HEK293 (cell line): Measurements from ENCODE around the gene RBM17.

ENCODE experiments used
- CTCF ChIA-PET: fragments of 350-600 bp; formaldehyde crosslinking; extraction: SDS; loops from one replicate; lab custom pipeline; 2021; ENCODE audit warnings: antibody characterized with exemption; lab: Yijun Ruan, JAX
- POLR2A ChIA-PET: fragments of 300-600 bp; formaldehyde crosslinking; extraction: SDS; loops from one replicate; lab custom pipeline; 2020; ENCODE audit warnings: antibody characterized with exemption, inconsistent platforms; lab: Yijun Ruan, JAX
- H3K27ac ChIP-seq: fragments of 200-500 bp; sonication (Bioruptor generic); 2 replicates; pipeline ENCODE4 v1.5.1; 2014; ENCODE audit warnings: low read depth, low read length, control low read depth, inconsistent platforms; ENCODE audit errors: extremely low read depth
- H3K36me3 ChIP-seq, 2 experiments: fragments of 200-500 bp in 1 of 2; sonication (Bioruptor generic) in 1 of 2; 1 replicate in 1 of 2; 2 replicates in 1 of 2; pipeline ENCODE4 v1.5.1; 2014 to 2017; ENCODE audit warnings: inconsistent platforms in 2 of 2, low read length in 2 of 2; ENCODE audit not compliant: control insufficient read depth in 2 of 2, insufficient read depth in 1 of 2
- H3K4me1 ChIP-seq: fragments of 200-500 bp; sonication (Bioruptor generic); 2 replicates; pipeline ENCODE4 v1.5.1; 2014; ENCODE audit warnings: mild to moderate bottlenecking, low read length, inconsistent platforms; ENCODE audit not compliant: control insufficient read depth, insufficient read depth
- H3K4me3 ChIP-seq: 2 replicates; pipeline ENCODE4 v1.5.1; 2011; ENCODE audit warnings: low read depth, mild to moderate bottlenecking, control low read depth, low read length, moderate library complexity
- H3K9me3 ChIP-seq: fragments of 200-500 bp; sonication (Bioruptor generic); 2 replicates; pipeline ENCODE4 v1.5.1; 2014; ENCODE audit warnings: low read depth, low read length, inconsistent platforms; ENCODE audit not compliant: control insufficient read depth, insufficient read depth
- FEZF1 ChIP-seq: fragments of 450-650 bp; formaldehyde crosslinking; IDR thresholded peaks from 2 replicates; pipeline ENCODE4 v1.5.1; 2016; ENCODE audit warnings: missing biosample characterization, missing genetic modification characterization
- GFI1B ChIP-seq: fragments of 450-650 bp; formaldehyde crosslinking; IDR thresholded peaks from 2 replicates; pipeline ENCODE4 v1.5.1; 2016; ENCODE audit warnings: missing biosample characterization, missing genetic modification characterization
- KLF8 ChIP-seq: fragments of 450-650 bp; formaldehyde crosslinking; IDR thresholded peaks from 2 replicates; pipeline ENCODE4 v1.5.1; 2016; ENCODE audit warnings: missing biosample characterization, missing genetic modification characterization
- RBAK ChIP-seq: fragments of 450-650 bp; formaldehyde crosslinking; IDR thresholded peaks from 2 replicates; pipeline ENCODE4 v1.5.1; 2016; ENCODE audit warnings: missing biosample characterization, missing genetic modification characterization
- SCRT1 ChIP-seq: fragments of 450-650 bp; formaldehyde crosslinking; IDR thresholded peaks from 2 replicates; pipeline ENCODE4 v1.5.1; 2016; ENCODE audit warnings: missing biosample characterization, missing genetic modification characterization, borderline replicate concordance
- SCRT2 ChIP-seq: fragments of 450-650 bp; formaldehyde crosslinking; IDR thresholded peaks from 2 replicates; pipeline ENCODE4 v1.5.1; 2016; ENCODE audit warnings: missing biosample characterization, missing genetic modification characterization
- YY1 ChIP-seq: fragments of 450-650 bp; formaldehyde crosslinking; IDR thresholded peaks from 2 replicates; pipeline ENCODE4 v1.5.1; 2018; ENCODE audit warnings: missing biosample characterization, missing genetic modification characterization
- ZFP3 ChIP-seq: fragments of 450-650 bp; formaldehyde crosslinking; IDR thresholded peaks from 2 replicates; pipeline ENCODE4 v1.5.1; 2016; ENCODE audit warnings: low read depth, missing biosample characterization, missing genetic modification characterization
- ZIC2 ChIP-seq: fragments of 450-650 bp; formaldehyde crosslinking; IDR thresholded peaks from 2 replicates; pipeline ENCODE4 v1.5.1; 2016; ENCODE audit warnings: missing biosample characterization, missing genetic modification characterization
- ZNF112 ChIP-seq: fragments of 450-650 bp; formaldehyde crosslinking; IDR thresholded peaks from 2 replicates; pipeline ENCODE4 v1.5.0; 2017; ENCODE audit warnings: missing biosample characterization, missing genetic modification characterization
- ZNF140 ChIP-seq: fragments of 450-650 bp; formaldehyde crosslinking; IDR thresholded peaks from 2 replicates; pipeline ENCODE4 v1.5.1; 2016; ENCODE audit warnings: missing biosample characterization, missing genetic modification characterization
- ZNF169 ChIP-seq: fragments of 450-650 bp; formaldehyde crosslinking; IDR thresholded peaks from 2 replicates; pipeline ENCODE4 v1.5.1; 2016; ENCODE audit warnings: missing biosample characterization, missing genetic modification characterization
- ZNF184 ChIP-seq: fragments of 450-650 bp; IDR thresholded peaks from 2 replicates; pipeline ENCODE4 v1.5.1; 2018; ENCODE audit warnings: missing biosample characterization, mild to moderate bottlenecking, missing genetic modification characterization
- ZNF274 ChIP-seq, 2 experiments: fragments of 200-500 bp in 1 of 2; fragments of 450-650 bp in 1 of 2; sonication (Bioruptor generic) in 1 of 2; formaldehyde crosslinking in 1 of 2; IDR thresholded peaks; 2 replicates each; pipeline versions ENCODE4 v1.5.1 to v1.6.1; 2014 to 2016; ENCODE audit warnings: borderline replicate concordance in 1 of 2, inconsistent platforms in 1 of 2, low read length in 1 of 2, missing biosample characterization in 1 of 2, missing genetic modification characterization in 1 of 2
- ZNF335 ChIP-seq: fragments of 450-650 bp; formaldehyde crosslinking; conservative IDR thresholded peaks from 2 replicates; pipeline ENCODE4 v1.5.1; 2016; ENCODE audit warnings: missing biosample characterization, missing genetic modification characterization
- ZNF354C ChIP-seq: fragments of 450-650 bp; formaldehyde crosslinking; IDR thresholded peaks from 2 replicates; pipeline ENCODE4 v1.5.1; 2016; ENCODE audit warnings: missing biosample characterization, missing genetic modification characterization, low read depth, borderline replicate concordance
- ZNF394 ChIP-seq: fragments of 450-650 bp; formaldehyde crosslinking; IDR thresholded peaks from 2 replicates; pipeline ENCODE4 v1.5.1; 2016; ENCODE audit warnings: missing biosample characterization, missing genetic modification characterization, mild to moderate bottlenecking, moderate library complexity, borderline replicate concordance
- ZNF473 ChIP-seq: fragments of 450-650 bp; formaldehyde crosslinking; IDR thresholded peaks from 2 replicates; pipeline ENCODE4 v1.5.1; 2017; ENCODE audit warnings: missing biosample characterization, missing genetic modification characterization
- ZNF501 ChIP-seq: fragments of 450-650 bp; formaldehyde crosslinking; IDR thresholded peaks from 2 replicates; pipeline ENCODE4 v1.5.1; 2016; ENCODE audit warnings: missing biosample characterization, missing genetic modification characterization
- ZNF514 ChIP-seq: fragments of 450-650 bp; formaldehyde crosslinking; IDR thresholded peaks from 2 replicates; pipeline ENCODE4 v1.5.1; 2016; ENCODE audit warnings: missing biosample characterization, missing genetic modification characterization
- ZNF529 ChIP-seq: fragments of 450-650 bp; formaldehyde crosslinking; IDR thresholded peaks from 2 replicates; pipeline ENCODE4 v1.5.1; 2017; ENCODE audit warnings: missing genetic modification characterization, missing biosample characterization; ENCODE audit not compliant: insufficient replicate concordance
- ZNF580 ChIP-seq: fragments of 450-650 bp; formaldehyde crosslinking; IDR thresholded peaks from 2 replicates; pipeline ENCODE4 v1.5.1; 2016; ENCODE audit warnings: missing biosample characterization, missing genetic modification characterization
- ZNF596 ChIP-seq: fragments of 450-650 bp; IDR thresholded peaks from 2 replicates; pipeline ENCODE4 v1.5.0; 2018; ENCODE audit warnings: missing biosample characterization, mild to moderate bottlenecking, missing genetic modification characterization, moderate library complexity
- ZNF645 ChIP-seq: fragments of 450-650 bp; formaldehyde crosslinking; IDR thresholded peaks from 2 replicates; pipeline ENCODE4; 2016; ENCODE audit warnings: missing biosample characterization, missing genetic modification characterization
- ZNF654 ChIP-seq: fragments of 450-650 bp; formaldehyde crosslinking; IDR thresholded peaks from 2 replicates; pipeline ENCODE4 v1.5.1; 2016; ENCODE audit warnings: low read depth, missing biosample characterization, missing genetic modification characterization
- ZNF658 ChIP-seq: fragments of 450-650 bp; formaldehyde crosslinking; IDR thresholded peaks from 2 replicates; pipeline ENCODE4; 2016; ENCODE audit warnings: missing biosample characterization, missing genetic modification characterization
- ZNF837 ChIP-seq: fragments of 450-650 bp; formaldehyde crosslinking; IDR thresholded peaks from 2 replicates; pipeline ENCODE4 v1.5.1; 2016; ENCODE audit warnings: missing biosample characterization, missing genetic modification characterization
- TF ChIP-seq, protein P1 (sequence below): fragments of 450-650 bp; formaldehyde crosslinking; IDR thresholded peaks from 2 replicates; pipeline ENCODE4 v1.5.1; 2016; ENCODE audit warnings: missing biosample characterization, missing genetic modification characterization
- TF ChIP-seq, protein P2 (sequence below): fragments of 450-650 bp; formaldehyde crosslinking; IDR thresholded peaks from 2 replicates; pipeline ENCODE4 v1.5.1; 2016; ENCODE audit warnings: missing biosample characterization, missing genetic modification characterization, borderline replicate concordance

RBM17 gene

GRCh38 chr10:6108631-6109443 lies 20.0 kb downstream of the RBM17 start (continued):
- TF ChIP-seq, protein P1, sequence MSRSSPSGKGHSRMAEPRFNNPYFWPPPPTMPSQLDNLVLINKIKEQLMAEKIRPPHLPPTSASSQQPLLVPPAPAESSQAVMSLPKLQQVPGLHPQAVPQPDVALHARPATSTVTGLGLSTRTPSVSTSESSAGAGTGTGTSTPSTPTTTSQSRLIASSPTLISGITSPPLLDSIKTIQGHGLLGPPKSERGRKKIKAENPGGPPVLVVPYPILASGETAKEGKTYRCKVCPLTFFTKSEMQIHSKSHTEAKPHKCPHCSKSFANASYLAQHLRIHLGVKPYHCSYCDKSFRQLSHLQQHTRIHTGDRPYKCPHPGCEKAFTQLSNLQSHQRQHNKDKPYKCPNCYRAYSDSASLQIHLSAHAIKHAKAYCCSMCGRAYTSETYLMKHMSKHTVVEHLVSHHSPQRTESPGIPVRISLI, result peak; percentile 66; the same call in 1 of the 2 replicates
- TF ChIP-seq ZNF140 (tag by site-specific recombination) (no peak), SCRT2 (tag by site-specific recombination) (peak; percentile 47; the same call in 1 of the 2 replicates), RBAK (no peak), ZNF394 (no peak), FEZF1 (tag by site-specific recombination) (no peak), ZIC2 (tag by site-specific recombination) (0 out of 2 replicates have a peak, but pooled peaks have one; percentile 17), ZFP3 (tag by site-specific recombination) (no peak), ZNF274 (IDR thresholded peaks at IDR 0.05; ENCODE audit: low read length) (no peak), ZNF274 (tag by site-specific recombination; IDR thresholded peaks at IDR 0.05; ENCODE audit: borderline replicate concordance) (no peak), ZNF654 (tag by site-specific recombination) (peak; percentile 89), YY1 (tag by site-specific recombination) (no peak), ZNF169 (no peak), ZNF580 (tag by site-specific recombination) (no peak), KLF8 (tag by site-specific recombination) (no peak), ZNF645 (no peak), ZNF837 (tag by site-specific recombination) (no peak), ZNF501 (no peak), ZNF658 (tag by site-specific recombination) (no peak), SCRT1 (tag by site-specific recombination) (no peak)

DNA sequence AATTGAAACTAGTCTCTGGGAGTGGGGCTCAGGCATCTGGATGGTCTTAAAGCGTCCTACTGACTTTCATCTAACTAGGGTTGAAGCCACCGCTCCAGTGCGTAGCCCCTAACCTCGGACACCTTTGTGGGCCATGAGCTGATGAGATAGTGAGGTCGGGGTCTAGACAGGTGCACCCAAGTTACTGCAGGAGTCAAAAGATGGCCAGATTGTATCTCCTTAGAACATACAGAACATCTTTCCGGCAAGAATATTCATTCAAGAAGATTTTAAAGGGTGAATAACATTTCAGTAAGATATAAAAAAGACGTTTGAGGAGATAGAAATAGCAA lies 20.6 kb downstream of the RBM17 start:
- ChIA-PET POLR2A (no interaction called here), CTCF (interaction anchor here (1.8 to 3.4 kb wide), 3 partner anchors 30 to 293 kb away, joined by 4 to 48 read pairs (median 11); partner anchors contain the start of gene PFKFB3)
- H3K27ac ChIP-seq, result no peak overlapping the region
- H3K36me3 ChIP-seq, result peaks cover 50 to 94% of the 10 kb centered on the region in 2 experiments
- no peaks in the 10 kb centered on the region for H3K9me3 ChIP-seq
- H3K4me3 ChIP-seq, result no peak overlapping the region
- H3K4me1 ChIP-seq, result no peaks in the 10 kb centered on the region
- no peak for TF ChIP-seq ZNF335 (tag by site-specific recombination)
- no peak for TF ChIP-seq ZNF112 (tag by site-specific recombination)
- TF ChIP-seq FEZF1 (tag by site-specific recombination), result no peak
- TF ChIP-seq ZNF596 (tag by site-specific recombination), result no peak
- no peak for TF ChIP-seq ZNF514 (tag by site-specific recombination)
- TF ChIP-seq ZNF354C (tag by site-specific recombination), result no peak
- no peak for TF ChIP-seq ZNF529 (tag by site-specific recombination)
- TF ChIP-seq ZNF184 (tag by site-specific recombination), result no peak
- TF ChIP-seq GFI1B (tag by site-specific recombination), result no peak
- TF ChIP-seq ZNF473, result no peak
- TF ChIP-seq, protein P2, sequence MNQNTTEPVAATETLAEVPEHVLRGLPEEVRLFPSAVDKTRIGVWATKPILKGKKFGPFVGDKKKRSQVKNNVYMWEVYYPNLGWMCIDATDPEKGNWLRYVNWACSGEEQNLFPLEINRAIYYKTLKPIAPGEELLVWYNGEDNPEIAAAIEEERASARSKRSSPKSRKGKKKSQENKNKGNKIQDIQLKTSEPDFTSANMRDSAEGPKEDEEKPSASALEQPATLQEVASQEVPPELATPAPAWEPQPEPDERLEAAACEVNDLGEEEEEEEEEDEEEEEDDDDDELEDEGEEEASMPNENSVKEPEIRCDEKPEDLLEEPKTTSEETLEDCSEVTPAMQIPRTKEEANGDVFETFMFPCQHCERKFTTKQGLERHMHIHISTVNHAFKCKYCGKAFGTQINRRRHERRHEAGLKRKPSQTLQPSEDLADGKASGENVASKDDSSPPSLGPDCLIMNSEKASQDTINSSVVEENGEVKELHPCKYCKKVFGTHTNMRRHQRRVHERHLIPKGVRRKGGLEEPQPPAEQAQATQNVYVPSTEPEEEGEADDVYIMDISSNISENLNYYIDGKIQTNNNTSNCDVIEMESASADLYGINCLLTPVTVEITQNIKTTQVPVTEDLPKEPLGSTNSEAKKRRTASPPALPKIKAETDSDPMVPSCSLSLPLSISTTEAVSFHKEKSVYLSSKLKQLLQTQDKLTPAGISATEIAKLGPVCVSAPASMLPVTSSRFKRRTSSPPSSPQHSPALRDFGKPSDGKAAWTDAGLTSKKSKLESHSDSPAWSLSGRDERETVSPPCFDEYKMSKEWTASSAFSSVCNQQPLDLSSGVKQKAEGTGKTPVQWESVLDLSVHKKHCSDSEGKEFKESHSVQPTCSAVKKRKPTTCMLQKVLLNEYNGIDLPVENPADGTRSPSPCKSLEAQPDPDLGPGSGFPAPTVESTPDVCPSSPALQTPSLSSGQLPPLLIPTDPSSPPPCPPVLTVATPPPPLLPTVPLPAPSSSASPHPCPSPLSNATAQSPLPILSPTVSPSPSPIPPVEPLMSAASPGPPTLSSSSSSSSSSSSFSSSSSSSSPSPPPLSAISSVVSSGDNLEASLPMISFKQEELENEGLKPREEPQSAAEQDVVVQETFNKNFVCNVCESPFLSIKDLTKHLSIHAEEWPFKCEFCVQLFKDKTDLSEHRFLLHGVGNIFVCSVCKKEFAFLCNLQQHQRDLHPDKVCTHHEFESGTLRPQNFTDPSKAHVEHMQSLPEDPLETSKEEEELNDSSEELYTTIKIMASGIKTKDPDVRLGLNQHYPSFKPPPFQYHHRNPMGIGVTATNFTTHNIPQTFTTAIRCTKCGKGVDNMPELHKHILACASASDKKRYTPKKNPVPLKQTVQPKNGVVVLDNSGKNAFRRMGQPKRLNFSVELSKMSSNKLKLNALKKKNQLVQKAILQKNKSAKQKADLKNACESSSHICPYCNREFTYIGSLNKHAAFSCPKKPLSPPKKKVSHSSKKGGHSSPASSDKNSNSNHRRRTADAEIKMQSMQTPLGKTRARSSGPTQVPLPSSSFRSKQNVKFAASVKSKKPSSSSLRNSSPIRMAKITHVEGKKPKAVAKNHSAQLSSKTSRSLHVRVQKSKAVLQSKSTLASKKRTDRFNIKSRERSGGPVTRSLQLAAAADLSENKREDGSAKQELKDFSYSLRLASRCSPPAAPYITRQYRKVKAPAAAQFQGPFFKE, result no peak
